CD14-positive monocyte (primary cell): ENCODE measurements around the gene SPAG5. TPM values are rescaled to one million over a fixed set of nuclear protein-coding genes. Genes with fewer than 3 reads are reported as not detected.
A peak's percentile ranks its signal among the peaks of the same experiment; 100 is the strongest.

Source experiments
- DNase-seq, 3 donors: peaks; one replicate each; pipeline ENCODE4 v3.0.0-alpha.2; 2011 to 2022
- H2AFZ ChIP-seq: 2 replicates; pipeline ENCODE4 v1.6.0; 2012; ENCODE audit warnings: mild to moderate bottlenecking, low read depth, low read length, inconsistent platforms; ENCODE audit not compliant: insufficient read depth, poor library complexity, severe bottlenecking
- H3K27ac ChIP-seq, 2 donors: 1 replicate in 1 of 2; 2 replicates in 1 of 2; pipeline ENCODE4 v1.5.1; 2012 to 2013; ENCODE audit warnings: low read length in 2 of 2, control low read depth in 1 of 2, inconsistent platforms in 1 of 2, low read depth in 1 of 2, mild to moderate bottlenecking in 1 of 2
- H3K27me3 ChIP-seq, 2 donors: one replicate each; pipeline versions ENCODE4 v1.6.0 to v1.6.1; 2011 to 2013; ENCODE audit warnings: low read length in 2 of 2; ENCODE audit not compliant: control insufficient read depth in 2 of 2, insufficient read depth in 2 of 2
- H3K36me3 ChIP-seq, 2 donors: replicated peaks in 1 of 2; 1 replicate in 1 of 2; 2 replicates in 1 of 2; pipeline versions ENCODE4 v1.5.1 to v1.6.1; 2012 to 2013; ENCODE audit warnings: low read length in 2 of 2, control low read depth in 1 of 2, inconsistent platforms in 1 of 2, mild to moderate bottlenecking in 1 of 2; ENCODE audit not compliant: insufficient read depth in 2 of 2, control insufficient read depth in 1 of 2
- H3K4me1 ChIP-seq, 2 donors: 1 replicate in 1 of 2; 2 replicates in 1 of 2; pipeline versions ENCODE4 v1.5.1 to v1.6.1; 2012 to 2013; ENCODE audit warnings: low read length in 2 of 2, control low read depth in 1 of 2, inconsistent platforms in 1 of 2, mild to moderate bottlenecking in 1 of 2, moderate library complexity in 1 of 2; ENCODE audit not compliant: insufficient read depth in 2 of 2, control insufficient read depth in 1 of 2
- H3K4me2 ChIP-seq: replicated peaks from 2 replicates; pipeline ENCODE3; 2012; ENCODE audit warnings: low read length, moderate library complexity, mild to moderate bottlenecking; ENCODE audit not compliant: poor library complexity, severe bottlenecking; ENCODE audit errors: extremely low read depth
- H3K4me3 ChIP-seq, 3 experiments: fragments of 200-600 bp in 1 of 3; sonication (generic) in 1 of 3; replicated peaks in 1 of 3; 1 replicate in 2 of 3; 2 replicates in 1 of 3; pipeline ENCODE4 v1.5.1; 2011 to 2013; ENCODE audit warnings: low read length in 3 of 3, mild to moderate bottlenecking in 3 of 3, control low read depth in 2 of 3, low read depth in 2 of 3, inconsistent platforms in 1 of 3, moderate library complexity in 1 of 3
- H3K79me2 ChIP-seq: 2 replicates; pipeline ENCODE4 v1.6.0; 2012; ENCODE audit warnings: mild to moderate bottlenecking, control low read depth, inconsistent platforms, low read length, moderate library complexity; ENCODE audit not compliant: insufficient read depth
- H3K9ac ChIP-seq: 2 replicates; pipeline ENCODE4 v1.6.0; 2017; ENCODE audit warnings: low read length, mild to moderate bottlenecking; ENCODE audit not compliant: insufficient read depth, poor library complexity, severe bottlenecking
- H3K9me3 ChIP-seq, 2 donors: replicated peaks in 1 of 2; 1 replicate in 1 of 2; 2 replicates in 1 of 2; pipeline versions ENCODE4 v1.5.1 to v1.6.1; 2012 to 2013; ENCODE audit warnings: low read length in 2 of 2, control low read depth in 1 of 2; ENCODE audit not compliant: control insufficient read depth in 1 of 2, insufficient read depth in 1 of 2
- H4K20me1 ChIP-seq: 2 replicates; pipeline ENCODE4 v1.6.0; 2012; ENCODE audit warnings: mild to moderate bottlenecking, low read length, control low read depth, moderate library complexity; ENCODE audit not compliant: insufficient read depth
- H3K27ac Mint-ChIP-seq, 7 donors: one replicate each; pipeline ENCODE4 v1.8.0; 2020; ENCODE audit warnings: mild to moderate bottlenecking in 7 of 7, mixed read lengths in 7 of 7, moderate library complexity in 6 of 7, inconsistent platforms in 2 of 7
- H3K27me3 Mint-ChIP-seq, 3 donors: one replicate each; pipeline ENCODE4 v1.8.0; 2021 to 2022; ENCODE audit warnings: low read depth in 3 of 3, mild to moderate bottlenecking in 3 of 3, mixed read lengths in 3 of 3, moderate library complexity in 3 of 3, inconsistent platforms in 1 of 3
- H3K36me3 Mint-ChIP-seq, 2 donors: one replicate each; pipeline ENCODE4 v1.8.0; 2020; ENCODE audit warnings: mixed read lengths in 2 of 2, inconsistent platforms in 1 of 2, mild to moderate bottlenecking in 1 of 2
- H3K4me1 Mint-ChIP-seq: one replicate; pipeline ENCODE4 v1.8.0; 2020; ENCODE audit warnings: mild to moderate bottlenecking, mixed read lengths
- H3K4me3 Mint-ChIP-seq, 2 donors: one replicate each; pipeline ENCODE4 v1.8.0; 2020; ENCODE audit warnings: mild to moderate bottlenecking in 2 of 2, mixed read lengths in 2 of 2, moderate library complexity in 1 of 2
- H3K9me3 Mint-ChIP-seq, 7 donors: one replicate each; pipeline ENCODE4 v1.8.0; 2020 to 2022; ENCODE audit warnings: mixed read lengths in 7 of 7, mild to moderate bottlenecking in 6 of 7, moderate library complexity in 6 of 7, inconsistent platforms in 2 of 7
- WGBS: methylation state at CpG from one replicate; pipeline ENCODE4 v1.1.5; 2013; ENCODE audit warnings: missing lambda C conversion rate; ENCODE audit not compliant: insufficient coverage; 5-methylcytosine and 5-hydroxymethylcytosine counted together
- intact Hi-C, 2 donors: fragments of 100-400 bp; cut with micrococcal nuclease; formaldehyde crosslinking; loops; one replicate each; pipeline versions ENCODE4 v1.15.0 to v1.15.1; 2023
- polyA plus RNA-seq, 3 donors: library from polyadenylated mRNA; depleted of rRNA in 1 of 3; unstranded in 2 of 3; stranded (reverse) in 1 of 3; fragments of 300-500 nt in 2 of 3; fragments of >200 nt in 1 of 3; fragmentation: Illumina TruSeq in 2 of 3; gene quantifications; 1 replicate in 2 of 3; 2 replicates in 1 of 3; pipeline ENCODE4 v1.2.3, GENCODE V29; 2012 to 2021
- TF ChIP-seq, protein P1 (sequence below): fragments of 200-600 bp; IDR thresholded peaks from one replicate; pipeline ENCODE4 v1.8.0; 2022; ENCODE audit warnings: antibody characterized with exemption, mild to moderate bottlenecking

The SPAG5 gene
- polyA plus RNA-seq, 3 donors = 7.7 TPM; not detected in 2

DNA sequence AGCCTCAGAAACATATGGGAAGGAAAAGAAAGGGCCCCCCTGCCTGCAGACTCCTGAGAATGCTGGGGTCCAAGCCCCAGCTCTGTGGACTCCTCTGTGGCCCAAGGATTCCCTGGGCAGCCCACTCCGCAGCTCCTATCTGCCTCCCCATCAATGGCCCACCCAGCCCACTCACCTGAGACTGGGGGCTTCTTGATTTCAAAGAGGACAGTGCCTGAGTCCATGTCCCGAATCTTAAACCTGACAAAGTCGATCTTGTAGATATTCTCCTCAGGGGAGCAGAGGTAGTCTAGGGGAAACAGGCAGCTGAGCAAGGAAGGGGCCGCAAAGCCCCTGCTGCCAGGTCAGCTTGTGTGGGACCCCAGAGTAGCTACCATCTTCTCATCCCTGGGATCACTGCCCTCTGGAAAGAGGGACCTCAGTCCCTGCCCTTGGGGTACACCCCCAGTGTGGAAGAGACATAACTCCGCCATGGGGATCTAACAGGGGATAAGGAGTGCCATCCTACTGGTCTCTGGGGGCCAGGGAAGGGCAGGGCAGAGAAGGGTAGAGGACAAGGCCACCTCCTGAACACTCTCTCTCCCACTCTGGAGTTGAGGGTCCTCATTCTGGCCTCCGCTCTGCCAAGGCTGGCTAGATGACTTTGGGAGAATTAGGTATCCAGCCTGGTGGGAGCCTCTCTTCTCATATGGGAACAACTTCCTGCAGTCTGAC is 50.3 kb downstream of the SPAG5 start:
- H2AFZ ChIP-seq = no peak overlapping the region
- H3K4me1 ChIP-seq = peaks cover 57 to 62% of the 10 kb centered on the region in 2 donors
- no peak for DNase-seq
- peak overlapping the region; percentile 73 for H3K4me2 ChIP-seq
- no peak overlapping the region for H3K9ac ChIP-seq
- H3K27ac Mint-ChIP-seq = peak overlapping the region; percentile 86 to 94 (median 93)
- H4K20me1 ChIP-seq = peaks cover 38% of the 10 kb centered on the region
- peaks cover 54% of the 10 kb centered on the region for H3K4me1 Mint-ChIP-seq
- H3K4me3 Mint-ChIP-seq = peak overlapping the region; percentile 70 to 78
- no peaks in the 10 kb centered on the region for H3K9me3 Mint-ChIP-seq
- no peaks in the 10 kb centered on the region for H3K27me3 ChIP-seq
- 96% methylated on average over 3 of the region's 6 CpGs for WGBS
- peak overlapping the region in 1 of 3 experiments; percentile 83 for H3K4me3 ChIP-seq
- no peaks in the 10 kb centered on the region for H3K9me3 ChIP-seq
- peaks cover 12 to 22% of the 10 kb centered on the region in 2 donors for H3K36me3 ChIP-seq
- intact Hi-C loops = no loop called here
- H3K27ac ChIP-seq = peak overlapping the region; percentile 86 to 88
- H3K27me3 Mint-ChIP-seq = peaks cover 0 to 5% (median 2%) of the 10 kb centered on the region in 3 donors
- TF ChIP-seq, protein P1, sequence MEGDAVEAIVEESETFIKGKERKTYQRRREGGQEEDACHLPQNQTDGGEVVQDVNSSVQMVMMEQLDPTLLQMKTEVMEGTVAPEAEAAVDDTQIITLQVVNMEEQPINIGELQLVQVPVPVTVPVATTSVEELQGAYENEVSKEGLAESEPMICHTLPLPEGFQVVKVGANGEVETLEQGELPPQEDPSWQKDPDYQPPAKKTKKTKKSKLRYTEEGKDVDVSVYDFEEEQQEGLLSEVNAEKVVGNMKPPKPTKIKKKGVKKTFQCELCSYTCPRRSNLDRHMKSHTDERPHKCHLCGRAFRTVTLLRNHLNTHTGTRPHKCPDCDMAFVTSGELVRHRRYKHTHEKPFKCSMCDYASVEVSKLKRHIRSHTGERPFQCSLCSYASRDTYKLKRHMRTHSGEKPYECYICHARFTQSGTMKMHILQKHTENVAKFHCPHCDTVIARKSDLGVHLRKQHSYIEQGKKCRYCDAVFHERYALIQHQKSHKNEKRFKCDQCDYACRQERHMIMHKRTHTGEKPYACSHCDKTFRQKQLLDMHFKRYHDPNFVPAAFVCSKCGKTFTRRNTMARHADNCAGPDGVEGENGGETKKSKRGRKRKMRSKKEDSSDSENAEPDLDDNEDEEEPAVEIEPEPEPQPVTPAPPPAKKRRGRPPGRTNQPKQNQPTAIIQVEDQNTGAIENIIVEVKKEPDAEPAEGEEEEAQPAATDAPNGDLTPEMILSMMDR = peak; percentile 68
- H3K79me2 ChIP-seq = peaks cover 29% of the 10 kb centered on the region
- H3K36me3 Mint-ChIP-seq = peaks cover 27 to 41% of the 10 kb centered on the region in 2 donors

DNA sequence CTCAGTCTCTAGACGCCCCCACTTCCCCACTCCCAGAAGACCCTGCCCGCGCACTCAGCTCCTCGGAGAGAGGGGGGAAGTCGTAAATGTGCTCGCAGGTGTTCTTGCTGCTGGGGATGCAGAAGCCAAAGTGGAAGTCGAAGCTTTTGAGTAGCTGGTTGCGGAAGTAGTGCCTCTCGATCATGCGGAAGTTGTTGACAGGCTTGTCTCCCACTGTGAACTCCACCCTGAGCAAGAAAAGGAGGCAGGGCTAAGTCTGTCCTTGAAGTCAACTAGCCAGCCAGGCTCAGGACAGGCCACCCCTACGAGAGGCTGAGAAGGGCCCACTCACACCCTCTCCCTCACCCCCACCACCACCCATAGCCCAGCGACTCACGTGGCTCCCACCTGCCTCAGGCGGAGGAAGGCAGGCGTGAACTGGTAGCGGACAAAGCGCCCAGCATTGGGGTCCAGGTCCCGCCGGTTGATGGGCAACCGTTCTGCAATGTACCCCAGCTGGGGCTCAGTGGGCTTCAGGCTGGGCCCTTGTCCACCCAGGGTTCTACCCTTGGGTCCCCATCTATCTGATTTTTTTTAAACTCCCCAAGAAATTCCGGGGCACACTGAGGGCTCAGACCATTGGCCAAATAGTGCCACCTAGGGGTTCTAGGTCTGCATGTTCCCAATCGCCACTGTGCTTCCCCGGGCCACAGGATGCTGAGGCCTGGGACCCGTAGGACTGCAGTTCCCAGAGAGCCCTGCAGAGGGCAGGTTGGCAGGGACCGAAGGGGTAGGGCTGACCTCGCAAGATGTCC is 51.0 kb downstream of the SPAG5 start:
- WGBS = 10% methylated on average over 15 of the region's 26 CpGs
- Mint-ChIP-seq H3K36me3 (peaks cover 20 to 33% of the 10 kb centered on the region in 2 donors), H3K9me3 (no peaks in the 10 kb centered on the region), H3K27me3 (peaks cover 0 to 8% (median 2%) of the 10 kb centered on the region in 3 donors), H3K27ac (peak overlapping the region; percentile 86 to 97 (median 94)), H3K4me3 (peak overlapping the region; percentile 70 to 78), H3K4me1 (peaks cover 52% of the 10 kb centered on the region)
- intact Hi-C loops = no loop called here
- Histone ChIP-seq H3K27ac (peak overlapping the region; percentile 86 to 88), H3K27me3 (no peaks in the 10 kb centered on the region), H3K4me2 (peak overlapping the region; percentile 73), H3K4me3 (peak overlapping the region in 2 of 3 experiments; percentile 15 to 61), H2AFZ (peak overlapping the region; percentile 74), H3K4me1 (peaks cover 56 to 59% of the 10 kb centered on the region in 2 donors), H4K20me1 (peaks cover 38% of the 10 kb centered on the region), H3K9ac (peak overlapping the region; percentile 52), H3K79me2 (peaks cover 29% of the 10 kb centered on the region), H3K9me3 (no peaks in the 10 kb centered on the region), H3K36me3 (peaks cover 8 to 16% of the 10 kb centered on the region in 2 donors)
- TF ChIP-seq, protein P1 = peak; percentile 99
- peak; percentile 83 to 87 (median 86) for DNase-seq
